ENCODE results near the gene ATP8A2.

DNA sequence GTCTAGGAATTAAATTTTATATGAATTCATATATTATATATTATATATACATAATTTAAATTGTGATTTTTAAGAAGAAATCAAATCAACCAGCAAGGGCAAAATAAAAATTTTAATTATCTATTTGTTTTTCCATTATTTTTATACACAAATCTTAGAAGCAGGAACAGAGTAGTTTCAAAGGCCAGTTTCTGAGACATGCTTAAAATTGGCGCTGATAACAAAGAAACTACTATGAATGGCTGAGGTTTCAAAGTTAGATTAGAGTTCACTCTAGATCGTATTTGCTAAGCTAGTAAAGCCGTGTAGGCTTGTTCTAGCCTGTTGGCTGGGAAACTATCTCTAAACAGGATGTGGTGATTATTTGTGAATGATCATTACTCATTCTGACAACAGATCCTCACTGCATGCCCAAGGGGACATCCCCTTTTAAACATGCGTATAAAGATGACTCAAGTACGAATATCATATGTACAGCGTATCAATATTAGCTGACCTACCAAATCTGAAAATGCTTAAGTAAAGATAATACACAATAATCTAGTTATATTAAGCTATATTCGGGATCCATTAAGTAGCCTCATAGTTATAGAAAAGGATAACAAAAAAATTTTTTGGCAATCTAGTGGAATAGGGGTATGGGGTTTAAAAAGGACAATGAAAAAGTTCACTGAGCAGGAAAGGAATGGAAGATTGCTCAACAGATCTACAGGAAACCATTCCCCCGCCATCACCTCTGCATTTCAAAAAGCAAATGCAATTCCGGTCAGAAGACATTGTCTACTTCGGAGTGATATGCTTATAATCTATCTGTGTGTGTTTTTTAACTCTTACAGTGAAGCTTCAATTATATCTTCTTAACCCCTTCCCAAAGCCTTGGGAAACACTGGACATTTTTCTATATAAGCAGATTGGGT is 529.9 kb downstream of the ATP8A2 start:
- TF ChIP-seq, protein P1, sequence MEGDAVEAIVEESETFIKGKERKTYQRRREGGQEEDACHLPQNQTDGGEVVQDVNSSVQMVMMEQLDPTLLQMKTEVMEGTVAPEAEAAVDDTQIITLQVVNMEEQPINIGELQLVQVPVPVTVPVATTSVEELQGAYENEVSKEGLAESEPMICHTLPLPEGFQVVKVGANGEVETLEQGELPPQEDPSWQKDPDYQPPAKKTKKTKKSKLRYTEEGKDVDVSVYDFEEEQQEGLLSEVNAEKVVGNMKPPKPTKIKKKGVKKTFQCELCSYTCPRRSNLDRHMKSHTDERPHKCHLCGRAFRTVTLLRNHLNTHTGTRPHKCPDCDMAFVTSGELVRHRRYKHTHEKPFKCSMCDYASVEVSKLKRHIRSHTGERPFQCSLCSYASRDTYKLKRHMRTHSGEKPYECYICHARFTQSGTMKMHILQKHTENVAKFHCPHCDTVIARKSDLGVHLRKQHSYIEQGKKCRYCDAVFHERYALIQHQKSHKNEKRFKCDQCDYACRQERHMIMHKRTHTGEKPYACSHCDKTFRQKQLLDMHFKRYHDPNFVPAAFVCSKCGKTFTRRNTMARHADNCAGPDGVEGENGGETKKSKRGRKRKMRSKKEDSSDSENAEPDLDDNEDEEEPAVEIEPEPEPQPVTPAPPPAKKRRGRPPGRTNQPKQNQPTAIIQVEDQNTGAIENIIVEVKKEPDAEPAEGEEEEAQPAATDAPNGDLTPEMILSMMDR (conservative IDR thresholded peaks at IDR 0.05) = no peak
- TF ChIP-seq EZH2 (IDR thresholded peaks at IDR 0.05; ENCODE audit: low read depth) = no peak
